Activated naive CD4-positive, alpha-beta T cell treated with anti-CD3 and anti-CD28 coated beads, Interleukin-2, amount 10 ng/mL, durations not matched to agents 7 days and 5 days (primary cell): ENCODE results near the gene SSR3.
"Not testable (repeated sequence)": the region's sequence is repeated elsewhere in the genome, so short reads cannot be mapped to it uniquely, and the experiment has no call there.

Experiments
- CTCF ChIA-PET: fragments of 350-600 bp; sonication (Branson Sonifier 250); formaldehyde crosslinking; loops from one replicate; lab custom pipeline; 2021; ENCODE audit warnings: antibody characterized with exemption; lab: Charles Lee
- DNase-seq: peaks from one replicate; pipeline ENCODE4 v3.0.0-alpha.2; 2020
- H3K27ac Mint-ChIP-seq: one replicate; pipeline ENCODE4 v1.8.0; 2021; ENCODE audit warnings: mild to moderate bottlenecking, moderate library complexity, mixed read lengths
- H3K27me3 Mint-ChIP-seq: one replicate; pipeline ENCODE4 v1.8.0; 2021; ENCODE audit warnings: mild to moderate bottlenecking, mixed read lengths
- H3K36me3 Mint-ChIP-seq: one replicate; pipeline ENCODE4 v1.8.0; 2021; ENCODE audit warnings: mixed read lengths
- H3K4me1 Mint-ChIP-seq: one replicate; pipeline ENCODE4 v1.8.0; 2021; ENCODE audit warnings: mixed read lengths
- H3K4me3 Mint-ChIP-seq: one replicate; pipeline ENCODE4 v1.8.0; 2021; ENCODE audit warnings: mild to moderate bottlenecking, moderate library complexity, mixed read lengths
- H3K9me3 Mint-ChIP-seq: one replicate; pipeline ENCODE4 v1.8.0; 2021; ENCODE audit warnings: mixed read lengths

Gene SSR3

GRCh38 chr3:156583469-156583868, 28.6 kb upstream of the SSR3 start:
- no peak overlapping the region for H3K27ac Mint-ChIP-seq
- DNase-seq: no peak
- H3K36me3 Mint-ChIP-seq: no peaks in the 10 kb centered on the region
- H3K9me3 Mint-ChIP-seq: no peaks in the 10 kb centered on the region
- peaks cover 4% of the 10 kb centered on the region for H3K4me1 Mint-ChIP-seq
- H3K4me3 Mint-ChIP-seq: no peak overlapping the region
- peaks cover 22% of the 10 kb centered on the region for H3K27me3 Mint-ChIP-seq
- CTCF ChIA-PET: no interaction called here

- no peaks in the 10 kb centered on the region for H3K36me3 Mint-ChIP-seq
- H3K4me1 Mint-ChIP-seq: peaks cover 4% of the 10 kb centered on the region
- H3K9me3 Mint-ChIP-seq: no peaks in the 10 kb centered on the region
- peaks cover 22% of the 10 kb centered on the region for H3K27me3 Mint-ChIP-seq
- DNase-seq: no peak
- no peak overlapping the region for H3K27ac Mint-ChIP-seq
- CTCF ChIA-PET: interaction anchor here (0.9 kb wide), 1 partner anchor 41 kb away, joined by 3 read pairs; no protein-coding TSS in a partner anchor
- no peak overlapping the region for H3K4me3 Mint-ChIP-seq
Observed at GRCh38 chr3:156582532-156583183, 27.7 kb upstream of the SSR3 start.

- no peak overlapping the region for H3K4me3 Mint-ChIP-seq
- DNase-seq: no peak
- peaks cover 22% of the 10 kb centered on the region for H3K27me3 Mint-ChIP-seq
- H3K27ac Mint-ChIP-seq: no peak overlapping the region
- no peaks in the 10 kb centered on the region for H3K9me3 Mint-ChIP-seq
- peaks cover 4% of the 10 kb centered on the region for H3K4me1 Mint-ChIP-seq
- CTCF ChIA-PET: no interaction called here
- no peaks in the 10 kb centered on the region for H3K36me3 Mint-ChIP-seq
Observed at GRCh38 chr3:156581954-156582353, 27.0 kb upstream of the SSR3 start.

GRCh38 chr3:156581033-156581432, 26.1 kb upstream of the SSR3 start:
- Mint-ChIP-seq H3K27me3 (peaks cover 30% of the 10 kb centered on the region), H3K36me3 (no peaks in the 10 kb centered on the region), H3K4me1 (peaks cover 4% of the 10 kb centered on the region), H3K4me3 (no peak overlapping the region), H3K27ac (no peak overlapping the region), H3K9me3 (no peaks in the 10 kb centered on the region)
- no peak for DNase-seq
- CTCF ChIA-PET: no interaction called here

GRCh38 chr3:156579427-156579851, 24.5 kb upstream of the SSR3 start:
- Mint-ChIP-seq H3K4me3 (no peak overlapping the region), H3K9me3 (no peaks in the 10 kb centered on the region), H3K27ac (no peak overlapping the region), H3K36me3 (no peaks in the 10 kb centered on the region), H3K27me3 (peaks cover 39% of the 10 kb centered on the region), H3K4me1 (peaks cover 4% of the 10 kb centered on the region)
- DNase-seq: no peak
- CTCF ChIA-PET: interaction anchor here (0.6 to 0.7 kb wide), 2 partner anchors 20 to 678 kb away, joined by 3 read pairs; no protein-coding TSS in a partner anchor

GRCh38 chr3:156577736-156578135, 22.8 kb upstream of the SSR3 start:
- Mint-ChIP-seq H3K4me1 (no peaks in the 10 kb centered on the region), H3K36me3 (no peaks in the 10 kb centered on the region), H3K27ac (no peak overlapping the region), H3K27me3 (peaks cover 44% of the 10 kb centered on the region), H3K9me3 (no peaks in the 10 kb centered on the region), H3K4me3 (no peak overlapping the region)
- CTCF ChIA-PET: no interaction called here
- no peak for DNase-seq

GRCh38 chr3:156576651-156577348, 21.9 kb upstream of the SSR3 start:
- Mint-ChIP-seq H3K27me3 (peaks cover 45% of the 10 kb centered on the region), H3K9me3 (no peaks in the 10 kb centered on the region), H3K27ac (no peak overlapping the region), H3K36me3 (no peaks in the 10 kb centered on the region), H3K4me1 (no peaks in the 10 kb centered on the region), H3K4me3 (no peak overlapping the region)
- CTCF ChIA-PET: no interaction called here
- DNase-seq: no peak

GRCh38 chr3:156576051-156576450, 21.1 kb upstream of the SSR3 start:
- Mint-ChIP-seq H3K36me3 (no peaks in the 10 kb centered on the region), H3K27me3 (peaks cover 48% of the 10 kb centered on the region), H3K4me3 (no peak overlapping the region), H3K27ac (no peak overlapping the region), H3K9me3 (no peaks in the 10 kb centered on the region), H3K4me1 (no peaks in the 10 kb centered on the region)
- CTCF ChIA-PET: no interaction called here
- DNase-seq: no peak

GRCh38 chr3:156575641-156576040, 20.7 kb upstream of the SSR3 start:
- Mint-ChIP-seq H3K36me3 (no peaks in the 10 kb centered on the region), H3K9me3 (no peaks in the 10 kb centered on the region), H3K27me3 (peaks cover 50% of the 10 kb centered on the region), H3K4me1 (no peaks in the 10 kb centered on the region), H3K4me3 (no peak overlapping the region), H3K27ac (no peak overlapping the region)
- DNase-seq: no peak
- CTCF ChIA-PET: no interaction called here

GRCh38 chr3:156569881-156570280, 15.0 kb upstream of the SSR3 start:
- H3K4me1 Mint-ChIP-seq, H3K4me3 Mint-ChIP-seq, CTCF ChIA-PET: not testable (repeated sequence)

GRCh38 chr3:156569016-156569415, 14.1 kb upstream of the SSR3 start:
- H3K4me3 Mint-ChIP-seq, H3K4me1 Mint-ChIP-seq, H3K27ac Mint-ChIP-seq, H3K36me3 Mint-ChIP-seq, H3K9me3 Mint-ChIP-seq, CTCF ChIA-PET, DNase-seq: not testable (repeated sequence)
- H3K27me3 Mint-ChIP-seq: peaks cover 52% of the 10 kb centered on the region

More at GRCh38 chr3:156569881-156570280, 15.0 kb upstream of the SSR3 start:
- H3K36me3 Mint-ChIP-seq, H3K27ac Mint-ChIP-seq, DNase-seq, H3K9me3 Mint-ChIP-seq: not testable (repeated sequence)
- H3K27me3 Mint-ChIP-seq: peaks cover 58% of the 10 kb centered on the region

- no peak overlapping the region for H3K4me3 Mint-ChIP-seq
- no peaks in the 10 kb centered on the region for H3K36me3 Mint-ChIP-seq
- H3K4me1 Mint-ChIP-seq: peaks cover 17% of the 10 kb centered on the region
- CTCF ChIA-PET: interaction anchor here (1.1 kb wide), 1 partner anchor 114 kb away, joined by 3 read pairs; no protein-coding TSS in a partner anchor
- no peak overlapping the region for H3K27ac Mint-ChIP-seq
- H3K9me3 Mint-ChIP-seq: no peaks in the 10 kb centered on the region
- peaks cover 49% of the 10 kb centered on the region for H3K27me3 Mint-ChIP-seq
- DNase-seq: no peak
Observed at GRCh38 chr3:156563900-156564682, 9.2 kb upstream of the SSR3 start.

- not testable (repeated sequence) for H3K27ac Mint-ChIP-seq, H3K36me3 Mint-ChIP-seq, H3K4me3 Mint-ChIP-seq, DNase-seq, H3K9me3 Mint-ChIP-seq
- Mint-ChIP-seq H3K4me1 (peaks cover 17% of the 10 kb centered on the region), H3K27me3 (peaks cover 37% of the 10 kb centered on the region)
- CTCF ChIA-PET: interaction anchor here (0.9 kb wide), 1 partner anchor 103 kb away, joined by 3 read pairs; no protein-coding TSS in a partner anchor
Observed at GRCh38 chr3:156562486-156562885, 7.6 kb upstream of the SSR3 start.

- peaks cover 36% of the 10 kb centered on the region for H3K27me3 Mint-ChIP-seq
- CTCF ChIA-PET: interaction anchor here (0.5 kb wide), 1 partner anchor 803 kb away, joined by 3 read pairs; no protein-coding TSS in a partner anchor
- H3K27ac Mint-ChIP-seq: no peak overlapping the region
- H3K9me3 Mint-ChIP-seq: no peaks in the 10 kb centered on the region
- H3K4me1 Mint-ChIP-seq: peaks cover 17% of the 10 kb centered on the region
- H3K36me3 Mint-ChIP-seq: no peaks in the 10 kb centered on the region
- DNase-seq: peak; percentile 21
- no peak overlapping the region for H3K4me3 Mint-ChIP-seq
Observed at GRCh38 chr3:156561533-156561932, 6.6 kb upstream of the SSR3 start.
